GM12878 (cell line): ENCODE data around the gene SLC37A3.

ENCODE experiments used
- CBX3 ChIP-seq: fragments of 200-600 bp; sonication (generic); IDR thresholded peaks from 2 replicates; pipeline ENCODE4 v1.6.1; 2016; ENCODE audit warnings: low read depth, borderline replicate concordance
- EP300 ChIP-seq, 2 experiments: fragments of 150-350 bp in 1 of 2; IDR thresholded peaks; 2 replicates each; pipeline ENCODE4 v1.6.1; 2011 to 2012; ENCODE audit warnings: low read depth in 2 of 2, low read length in 2 of 2, borderline replicate concordance in 1 of 2, improper control_type of control experiment in 1 of 2, inconsistent platforms in 1 of 2; ENCODE audit not compliant: control insufficient read depth in 1 of 2
- POLR2AphosphoS5 ChIP-seq: IDR thresholded peaks from 2 replicates; pipeline ENCODE4 v1.6.1; 2011; ENCODE audit warnings: mild to moderate bottlenecking, low read length, inconsistent platforms

DNA sequence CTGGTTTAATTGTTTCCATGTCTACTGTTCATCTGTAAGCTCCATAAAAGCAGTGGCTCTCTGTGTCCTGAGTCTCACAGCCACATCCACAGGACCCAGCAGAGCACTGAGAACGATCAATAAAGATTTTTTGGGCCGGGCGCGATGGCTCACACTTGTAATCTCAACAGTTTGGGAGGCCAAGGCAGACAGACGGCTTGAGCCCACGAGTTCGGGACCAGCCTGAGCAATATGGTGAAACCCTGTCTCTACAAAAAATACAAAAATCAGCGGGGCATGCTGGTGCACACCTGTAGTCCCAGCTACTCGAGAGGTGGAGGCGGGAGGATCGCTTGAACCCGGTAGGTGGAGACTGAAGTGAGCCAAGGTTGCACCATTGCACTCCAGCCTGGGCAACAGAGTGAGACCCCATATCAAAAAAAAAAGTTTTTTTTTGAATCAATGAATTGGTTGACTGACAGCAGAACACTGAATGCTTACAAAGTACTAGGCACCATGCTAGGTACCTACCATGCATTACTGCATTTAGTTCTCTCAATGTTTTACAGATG, 4.5 kb downstream of the SLC37A3 start:
- no peak for TF ChIP-seq EP300 (IDR thresholded peaks at IDR 0.05; ENCODE audit: borderline replicate concordance in 1 of 2, control insufficient read depth in 1 of 2, low read depth in 2 of 2, low read length in 2 of 2)
- TF ChIP-seq CBX3, result no peak
- TF ChIP-seq POLR2AphosphoS5, result no peak
